Activated CD8-positive, alpha-beta T cell treated with anti-CD3 and anti-CD28 coated beads for 36 hours (primary cell): Measurements from ENCODE around the gene THRB. TPM values are rescaled to one million over a fixed set of nuclear protein-coding genes. Genes with fewer than 3 reads are reported as not detected.

Source experiments
- ATAC-seq: fragments of 200-7000 bp; cut with Tn5 transposase; one replicate; pipeline ENCODE4 v1.10.0; 2021; ENCODE audit warnings: mild to moderate bottlenecking, moderate library complexity
- CTCF ChIA-PET: fragments of 350-600 bp; sonication (Branson Sonifier 250); formaldehyde crosslinking; loops from one replicate; lab custom pipeline; 2021; ENCODE audit warnings: antibody characterized with exemption; lab: Charles Lee
- POLR2A ChIA-PET: fragments of 350-600 bp; sonication (Branson Sonifier 250); formaldehyde crosslinking; loops from one replicate; lab custom pipeline; 2021; ENCODE audit warnings: antibody characterized with exemption; lab: Charles Lee
- DNase-seq: peaks from one replicate; pipeline ENCODE4 v3.0.0-alpha.2; 2020
- H3K27ac Mint-ChIP-seq: one replicate; pipeline ENCODE4 v1.8.0; 2021; ENCODE audit warnings: mild to moderate bottlenecking, mixed read lengths
- H3K27me3 Mint-ChIP-seq: one replicate; pipeline ENCODE4 v1.8.0; 2021; ENCODE audit warnings: mixed read lengths
- H3K36me3 Mint-ChIP-seq: one replicate; pipeline ENCODE4 v1.8.0; 2021; ENCODE audit warnings: low read depth, mixed read lengths
- H3K4me1 Mint-ChIP-seq: one replicate; pipeline ENCODE4 v1.8.0; 2021; ENCODE audit warnings: low read depth, mixed read lengths
- H3K4me3 Mint-ChIP-seq: one replicate; pipeline ENCODE4 v1.8.0; 2021; ENCODE audit warnings: mild to moderate bottlenecking, moderate library complexity, mixed read lengths
- H3K9me3 Mint-ChIP-seq: one replicate; pipeline ENCODE4 v1.8.0; 2021; ENCODE audit warnings: mixed read lengths
- CTCF ChIP-seq: fragments of 200-600 bp; IDR thresholded peaks from one replicate; pipeline ENCODE4 v1.8.0; 2022; ENCODE audit warnings: antibody characterized with exemption, mild to moderate bottlenecking
- intact Hi-C: fragments of 100-400 bp; cut with micrococcal nuclease; formaldehyde crosslinking; loops from one replicate; pipeline ENCODE4 v1.10.0; 2022
- total RNA-seq, 2 experiments: library from RNA; stranded (reverse); gene quantifications; one replicate each; pipeline ENCODE4 v1.2.3, GENCODE V29; 2021

THRB gene
- total RNA-seq, 2 experiments from 2014 or later, result not detected

GRCh38 chr3:24258260-24258659, 236.4 kb downstream of the THRB start:
- no peaks in the 10 kb centered on the region for H3K36me3 Mint-ChIP-seq
- DNase-seq (no peak), ATAC-seq (no peak)
- H3K9me3 Mint-ChIP-seq, result no peaks in the 10 kb centered on the region
- TF ChIP-seq CTCF, result no peak
- ChIA-PET CTCF (interaction anchor here (0.7 to 1.7 kb wide), 2 partner anchors 21 to 72 kb away, joined by 3 to 4 read pairs; no protein-coding TSS in a partner anchor), POLR2A (no interaction called here)
- no peak overlapping the region for H3K4me3 Mint-ChIP-seq
- intact Hi-C loops, result no loop called here
- H3K27ac Mint-ChIP-seq, result no peak overlapping the region
- H3K4me1 Mint-ChIP-seq, result no peaks in the 10 kb centered on the region
- peaks cover under 1% of the 10 kb centered on the region for H3K27me3 Mint-ChIP-seq

GRCh38 chr3:24255414-24255813, 239.2 kb downstream of the THRB start:
- Mint-ChIP-seq H3K36me3 (no peaks in the 10 kb centered on the region), H3K27me3 (peaks cover 8% of the 10 kb centered on the region), H3K4me1 (no peaks in the 10 kb centered on the region), H3K27ac (no peak overlapping the region), H3K9me3 (no peaks in the 10 kb centered on the region), H3K4me3 (no peak overlapping the region)
- POLR2A ChIA-PET, result no interaction called here
- ATAC-seq (no peak), DNase-seq (no peak)
- intact Hi-C loops, result no loop called here
- TF ChIP-seq CTCF, result no peak
- CTCF ChIA-PET, result no interaction called here

- TF ChIP-seq CTCF, result no peak
- intact Hi-C loops, result no loop called here
- Mint-ChIP-seq H3K27ac (no peak overlapping the region), H3K4me3 (no peak overlapping the region), H3K9me3 (no peaks in the 10 kb centered on the region), H3K36me3 (no peaks in the 10 kb centered on the region), H3K27me3 (peaks cover 8% of the 10 kb centered on the region), H3K4me1 (no peaks in the 10 kb centered on the region)
- ChIA-PET CTCF (no interaction called here), POLR2A (no interaction called here)
- DNase-seq (no peak), ATAC-seq (no peak)
These were observed 240.0 kb downstream of the THRB start for GRCh38 chr3:24254649-24255048.

GRCh38 chr3:24253336-24253735, 241.3 kb downstream of the THRB start:
- POLR2A ChIA-PET, result no interaction called here
- Mint-ChIP-seq H3K36me3 (no peaks in the 10 kb centered on the region), H3K4me3 (no peak overlapping the region), H3K27ac (no peak overlapping the region), H3K9me3 (no peaks in the 10 kb centered on the region), H3K27me3 (peaks cover 8% of the 10 kb centered on the region), H3K4me1 (no peaks in the 10 kb centered on the region)
- TF ChIP-seq CTCF, result no peak
- intact Hi-C loops, result no loop called here
- CTCF ChIA-PET, result no interaction called here
- ATAC-seq (no peak), DNase-seq (no peak)

- no peak for DNase-seq
- intact Hi-C loops, result no loop called here
- no peak overlapping the region for H3K27ac Mint-ChIP-seq
- no peaks in the 10 kb centered on the region for H3K9me3 Mint-ChIP-seq
- no peak overlapping the region for H3K4me3 Mint-ChIP-seq
- H3K27me3 Mint-ChIP-seq, result peaks cover 14% of the 10 kb centered on the region
- H3K36me3 Mint-ChIP-seq, result no peaks in the 10 kb centered on the region
- CTCF ChIA-PET, result no interaction called here
- no peak for TF ChIP-seq CTCF
- POLR2A ChIA-PET, result no interaction called here
- H3K4me1 Mint-ChIP-seq, result no peaks in the 10 kb centered on the region
- no peak for ATAC-seq
These were observed 245.1 kb downstream of the THRB start for GRCh38 chr3:24249523-24249922.
